Keratinocyte (primary cell): ENCODE measurements around the gene CD3E.

Experiments
- EZH2 ChIP-seq: IDR thresholded peaks from one replicate; pipeline ENCODE4 v1.6.1; 2012; ENCODE audit warnings: inconsistent platforms, mild to moderate bottlenecking, low read length, moderate library complexity
- TF ChIP-seq, protein P1 (sequence below), 3 experiments: IDR thresholded peaks in 1 of 3; conservative IDR thresholded peaks in 1 of 3; optimal IDR thresholded peaks in 1 of 3; 2 replicates in 2 of 3; 3 replicates in 1 of 3; pipeline versions ENCODE3 to v1.5.1; 2011; ENCODE audit warnings: low read length in 3 of 3, mild to moderate bottlenecking in 3 of 3, moderate library complexity in 2 of 3, control low read depth in 1 of 3, inconsistent platforms in 1 of 3; ENCODE audit not compliant: insufficient read depth in 2 of 3; ENCODE audit errors: extremely low read depth in 1 of 3

DNA sequence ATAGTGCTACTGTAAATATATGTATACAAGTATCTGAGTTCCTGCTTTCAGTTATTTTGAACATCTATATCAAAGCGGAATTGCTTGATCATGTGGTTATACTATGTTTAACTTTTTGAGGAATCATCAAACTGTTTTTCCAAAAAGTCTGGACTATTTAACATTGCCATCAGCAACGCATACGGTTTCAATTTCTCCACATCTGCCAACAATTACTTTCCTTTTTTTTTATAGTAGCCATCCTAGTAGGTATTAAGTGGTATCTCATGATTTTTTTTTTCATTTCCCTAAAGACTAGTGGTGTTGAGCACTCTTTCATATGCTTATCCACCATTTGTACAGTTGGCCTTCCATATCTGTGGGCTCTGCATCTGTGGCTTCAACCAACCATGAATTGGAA, 53.5 kb downstream of the CD3E start:
- TF ChIP-seq, protein P1, sequence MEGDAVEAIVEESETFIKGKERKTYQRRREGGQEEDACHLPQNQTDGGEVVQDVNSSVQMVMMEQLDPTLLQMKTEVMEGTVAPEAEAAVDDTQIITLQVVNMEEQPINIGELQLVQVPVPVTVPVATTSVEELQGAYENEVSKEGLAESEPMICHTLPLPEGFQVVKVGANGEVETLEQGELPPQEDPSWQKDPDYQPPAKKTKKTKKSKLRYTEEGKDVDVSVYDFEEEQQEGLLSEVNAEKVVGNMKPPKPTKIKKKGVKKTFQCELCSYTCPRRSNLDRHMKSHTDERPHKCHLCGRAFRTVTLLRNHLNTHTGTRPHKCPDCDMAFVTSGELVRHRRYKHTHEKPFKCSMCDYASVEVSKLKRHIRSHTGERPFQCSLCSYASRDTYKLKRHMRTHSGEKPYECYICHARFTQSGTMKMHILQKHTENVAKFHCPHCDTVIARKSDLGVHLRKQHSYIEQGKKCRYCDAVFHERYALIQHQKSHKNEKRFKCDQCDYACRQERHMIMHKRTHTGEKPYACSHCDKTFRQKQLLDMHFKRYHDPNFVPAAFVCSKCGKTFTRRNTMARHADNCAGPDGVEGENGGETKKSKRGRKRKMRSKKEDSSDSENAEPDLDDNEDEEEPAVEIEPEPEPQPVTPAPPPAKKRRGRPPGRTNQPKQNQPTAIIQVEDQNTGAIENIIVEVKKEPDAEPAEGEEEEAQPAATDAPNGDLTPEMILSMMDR (optimal IDR thresholded peaks at IDR 0.05 in 1 of 3, IDR thresholded peaks at IDR 0.05 in 1 of 3, conservative IDR thresholded peaks at IDR 0.05 in 1 of 3; ENCODE audit: extremely low read depth in 1 of 3, insufficient read depth in 2 of 3, low read length in 3 of 3): no peak
- TF ChIP-seq EZH2: no peak
